Measurements from ENCODE around the gene GLI1. TPM values are rescaled to one million over a fixed set of nuclear protein-coding genes. Genes with fewer than 3 reads are reported as not detected.
A peak's percentile ranks its signal among the peaks of the same experiment; 100 is the strongest.

Gene GLI1
- total RNA-seq, 2 experiments from 2014 or later: 0.40 to 0.73 TPM

DNA sequence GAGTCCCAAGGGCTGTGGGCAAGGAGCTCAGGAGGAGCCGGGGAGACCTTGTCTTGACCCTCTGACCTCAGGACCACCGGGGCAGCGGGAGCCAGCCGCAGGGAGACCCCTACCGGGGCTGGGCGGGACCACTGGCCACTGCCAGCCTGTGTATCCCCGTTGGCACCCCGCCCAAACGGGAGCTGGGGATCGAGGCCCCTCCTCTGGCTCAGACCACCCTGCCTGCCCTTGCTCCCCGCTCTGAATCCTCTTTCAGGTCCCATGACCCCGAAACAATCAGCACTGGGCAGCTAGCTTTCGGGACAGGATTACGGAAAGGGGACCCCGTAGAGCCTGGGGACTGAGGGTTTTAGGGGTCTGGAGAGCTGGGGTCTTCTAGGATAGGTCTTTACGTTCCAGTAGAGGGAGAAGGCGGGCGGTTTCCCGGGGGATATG is 1.3 kb downstream of the GLI1 start:
- ATAC-seq (no peak), DNase-seq (no peak)
- no peak overlapping the region for H3K27ac Mint-ChIP-seq
- intact Hi-C loops (cut with DNase I, micrococcal nuclease): loop anchor here in 1 of 2 experiments (5.0 kb wide), 1 partner anchor 374 kb away; the partner anchor contains the start of gene NAB2
- peaks cover 4% of the 10 kb centered on the region for H3K27me3 Mint-ChIP-seq
- ChIA-PET CTCF (interaction anchor here (0.6 to 6.8 kb wide), 11 partner anchors 15 to 436 kb away, joined by 3 to 58 read pairs (median 3); no protein-coding TSS in a partner anchor), POLR2A (interaction anchor here (0.7 to 1.1 kb wide), 2 partner anchors 60 to 284 kb away, joined by 3 read pairs; partner anchors contain the start of genes DDIT3 and TSPAN31)
- no peaks in the 10 kb centered on the region for H3K36me3 Mint-ChIP-seq (ENCODE audit: low read depth)
- peaks cover 60% of the 10 kb centered on the region for H3K4me1 Mint-ChIP-seq
- H3K9me3 Mint-ChIP-seq (ENCODE audit: low read depth): no peaks in the 10 kb centered on the region
- H3K4me3 Mint-ChIP-seq: peak overlapping the region; percentile 77

DNA sequence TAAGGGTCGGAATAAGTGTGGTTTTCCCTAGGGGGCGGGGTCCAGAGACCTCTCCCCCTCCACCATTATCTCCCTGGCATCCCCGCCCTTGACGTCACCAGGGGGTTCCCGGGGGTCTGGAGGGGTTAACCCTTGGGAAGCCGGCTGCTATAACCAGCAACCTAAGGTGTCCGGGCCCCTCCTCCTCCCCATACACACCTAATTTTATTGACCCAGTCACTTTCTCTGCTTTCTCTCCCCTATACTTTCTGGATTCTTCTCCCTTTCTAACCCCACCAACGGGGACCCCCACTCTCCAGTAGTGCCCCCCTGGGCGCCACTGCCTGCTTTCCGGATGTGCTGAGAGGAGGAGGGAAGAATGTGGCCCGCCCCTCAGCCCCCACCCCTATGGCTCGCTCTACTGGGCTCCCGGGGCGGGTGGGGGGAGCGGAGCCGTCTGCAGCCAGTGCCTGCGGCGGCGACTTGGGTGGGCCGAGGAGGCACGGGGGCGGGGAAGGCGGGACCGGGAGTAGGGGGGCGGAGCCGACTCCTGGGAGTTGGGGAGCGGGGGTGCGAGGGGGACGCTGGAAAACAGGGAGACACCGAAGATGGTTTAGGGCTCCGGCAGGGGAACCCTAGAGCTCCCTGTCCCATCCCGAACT is 1.8 kb downstream of the GLI1 start:
- Mint-ChIP-seq H3K9me3 (ENCODE audit: low read depth) (no peaks in the 10 kb centered on the region), H3K36me3 (ENCODE audit: low read depth) (no peaks in the 10 kb centered on the region), H3K27me3 (peaks cover 4% of the 10 kb centered on the region), H3K27ac (peak overlapping the region; percentile 40), H3K4me3 (peak overlapping the region; percentile 77), H3K4me1 (peaks cover 56% of the 10 kb centered on the region)
- DNase-seq (peak; percentile 56), ATAC-seq (no peak)
- ChIA-PET POLR2A (interaction anchor here (0.7 to 1.1 kb wide), 2 partner anchors 59 to 284 kb away, joined by 3 read pairs; partner anchors contain the start of genes DDIT3 and TSPAN31), CTCF (interaction anchor here (0.9 to 6.8 kb wide), 10 partner anchors 8 to 735 kb away, joined by 3 to 58 read pairs (median 6); partner anchors contain the start of gene ARHGAP9)
- intact Hi-C loops (cut with DNase I, micrococcal nuclease): loop anchor here in 1 of 2 experiments (5.0 kb wide), 1 partner anchor 374 kb away; the partner anchor contains the start of gene NAB2

DNA sequence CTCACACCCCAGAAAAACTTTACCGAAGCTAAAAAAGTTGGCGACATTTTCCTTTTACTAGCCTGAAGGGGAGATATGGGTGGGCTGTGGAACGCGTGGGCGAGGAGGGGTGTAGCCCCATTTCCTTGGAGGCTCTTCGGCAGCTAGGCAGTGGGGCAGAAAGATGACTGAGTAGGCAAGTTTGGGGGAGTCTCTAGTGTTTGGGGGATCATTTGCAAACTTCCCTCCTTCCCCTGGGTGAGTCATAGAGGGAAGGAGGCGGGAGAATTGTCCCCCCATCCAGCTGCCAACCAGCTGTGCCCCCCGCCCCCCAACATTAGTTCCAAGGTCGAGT is 2.3 kb downstream of the GLI1 start:
- peak overlapping the region; percentile 77 for H3K4me3 Mint-ChIP-seq
- intact Hi-C loops (cut with DNase I, micrococcal nuclease): loop anchor here (1.0 to 5.0 kb wide), 10 partner anchors 15 to 375 kb away; partner anchors contain the start of genes DCTN2 (in 1 of the 2), MBD6 (in 1 of the 2) and NAB2 (in 1 of the 2)
- peak; percentile 38 for DNase-seq
- ChIA-PET CTCF (interaction anchor here (0.7 to 6.8 kb wide), 12 partner anchors 9 to 735 kb away, joined by 3 to 58 read pairs (median 4); partner anchors contain the start of gene ARHGAP9), POLR2A (no interaction called here)
- H3K27me3 Mint-ChIP-seq: peaks cover 4% of the 10 kb centered on the region
- peak overlapping the region; percentile 40 for H3K27ac Mint-ChIP-seq
- ATAC-seq: no peak
- no peaks in the 10 kb centered on the region for H3K9me3 Mint-ChIP-seq (ENCODE audit: low read depth)
- peaks cover 54% of the 10 kb centered on the region for H3K4me1 Mint-ChIP-seq
- no peaks in the 10 kb centered on the region for H3K36me3 Mint-ChIP-seq (ENCODE audit: low read depth)

DNA sequence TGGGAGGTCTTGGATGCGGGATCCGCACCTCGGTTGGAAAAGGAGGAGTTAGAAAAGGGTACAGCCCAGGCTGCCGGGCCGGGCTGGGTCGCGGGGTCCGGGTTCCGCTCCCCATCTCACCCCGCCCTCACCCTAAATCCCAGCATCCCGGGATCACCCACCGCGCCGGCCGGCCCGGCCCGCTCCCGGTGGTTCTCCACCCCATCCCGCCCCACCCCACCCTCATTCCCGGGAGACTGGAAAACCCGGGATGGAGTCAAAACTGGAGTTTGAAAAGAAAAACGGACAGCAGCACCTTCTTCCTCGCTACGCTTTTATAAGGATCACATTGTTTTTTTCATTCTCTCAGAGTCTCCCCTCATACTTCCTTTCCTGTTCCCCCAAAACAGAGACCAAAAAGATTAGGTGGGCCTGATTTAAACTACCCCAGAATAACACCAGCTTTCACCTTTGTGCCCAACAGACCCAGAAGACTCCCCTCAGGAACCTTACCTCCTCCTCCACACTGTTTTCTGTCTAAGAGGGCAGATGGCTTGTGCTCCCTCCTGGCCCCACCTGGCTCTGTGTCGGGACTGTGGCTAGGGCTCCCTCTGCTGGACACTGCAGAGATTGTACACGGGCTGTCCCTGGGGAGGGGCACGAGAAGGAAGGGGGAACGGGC is 2.8 kb downstream of the GLI1 start:
- Mint-ChIP-seq H3K9me3 (ENCODE audit: low read depth) (no peaks in the 10 kb centered on the region), H3K27ac (peak overlapping the region; percentile 80), H3K27me3 (peaks cover 4% of the 10 kb centered on the region), H3K4me3 (peak overlapping the region; percentile 77), H3K4me1 (peaks cover 54% of the 10 kb centered on the region), H3K36me3 (ENCODE audit: low read depth) (peaks cover 3% of the 10 kb centered on the region)
- ChIA-PET CTCF (interaction anchor here (0.7 to 6.8 kb wide), 18 partner anchors 9 to 736 kb away, joined by 3 to 58 read pairs (median 4); partner anchors contain the start of genes ARHGAP9 and SHMT2), POLR2A (no interaction called here)
- peak; percentile 82 for ATAC-seq
- peak; percentile 94 for DNase-seq
- intact Hi-C loops (cut with DNase I, micrococcal nuclease): loop anchor here (1.0 to 5.0 kb wide), 10 partner anchors 14 to 375 kb away; partner anchors contain the start of genes DCTN2 (in 1 of the 2), MBD6 (in 1 of the 2) and NAB2 (in 1 of the 2)

DNA sequence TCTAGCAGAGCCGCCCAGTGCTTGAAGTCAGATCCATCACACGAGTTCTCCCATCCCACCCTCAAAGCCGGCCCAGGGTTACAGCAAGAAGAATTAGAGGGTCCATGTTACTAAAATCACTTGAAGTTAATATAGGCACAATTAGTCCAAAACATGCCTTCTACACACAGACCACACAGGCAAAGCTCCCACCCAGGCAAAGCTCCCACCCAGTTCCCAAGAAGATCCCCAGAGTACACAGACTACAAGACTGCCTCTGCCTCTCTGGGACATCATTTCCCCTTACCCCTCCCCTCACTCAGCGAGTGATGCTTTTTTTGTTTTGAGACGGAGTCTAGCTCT is 3.3 kb downstream of the GLI1 start:
- ATAC-seq: no peak
- ChIA-PET POLR2A (no interaction called here), CTCF (interaction anchor here (0.6 to 6.8 kb wide), 17 partner anchors 9 to 233 kb away, joined by 3 to 58 read pairs (median 5); partner anchors contain the start of genes ARHGAP9 and SHMT2)
- intact Hi-C loops (cut with DNase I, micrococcal nuclease): loop anchor here (1.0 to 5.0 kb wide), 10 partner anchors 14 to 376 kb away; partner anchors contain the start of genes DCTN2 (in 1 of the 2), MBD6 (in 1 of the 2) and NAB2 (in 1 of the 2)
- Mint-ChIP-seq H3K9me3 (ENCODE audit: low read depth) (no peaks in the 10 kb centered on the region), H3K4me1 (peaks cover 49% of the 10 kb centered on the region), H3K4me3 (peak overlapping the region; percentile 77), H3K27me3 (peaks cover 4% of the 10 kb centered on the region), H3K36me3 (ENCODE audit: low read depth) (peaks cover 6% of the 10 kb centered on the region), H3K27ac (peak overlapping the region; percentile 80)
- no peak for DNase-seq

DNA sequence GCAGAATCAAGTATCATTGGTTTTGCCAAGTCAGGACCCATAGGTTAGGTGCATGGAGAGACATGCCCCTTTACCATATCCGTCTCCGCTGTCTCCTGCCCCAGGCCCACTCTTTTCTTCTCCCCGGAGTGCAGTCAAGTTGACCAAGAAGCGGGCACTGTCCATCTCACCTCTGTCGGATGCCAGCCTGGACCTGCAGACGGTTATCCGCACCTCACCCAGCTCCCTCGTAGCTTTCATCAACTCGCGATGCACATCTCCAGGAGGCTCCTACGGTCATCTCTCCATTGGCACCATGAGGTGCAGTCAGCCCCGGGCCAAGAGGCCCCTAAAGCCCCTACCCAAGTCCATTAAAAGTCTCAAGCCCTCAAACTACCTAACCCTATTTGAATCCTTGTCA is 5.0 kb downstream of the GLI1 start:
- H3K9me3 Mint-ChIP-seq (ENCODE audit: low read depth): no peaks in the 10 kb centered on the region
- POLR2A ChIA-PET: no interaction called here

DNA sequence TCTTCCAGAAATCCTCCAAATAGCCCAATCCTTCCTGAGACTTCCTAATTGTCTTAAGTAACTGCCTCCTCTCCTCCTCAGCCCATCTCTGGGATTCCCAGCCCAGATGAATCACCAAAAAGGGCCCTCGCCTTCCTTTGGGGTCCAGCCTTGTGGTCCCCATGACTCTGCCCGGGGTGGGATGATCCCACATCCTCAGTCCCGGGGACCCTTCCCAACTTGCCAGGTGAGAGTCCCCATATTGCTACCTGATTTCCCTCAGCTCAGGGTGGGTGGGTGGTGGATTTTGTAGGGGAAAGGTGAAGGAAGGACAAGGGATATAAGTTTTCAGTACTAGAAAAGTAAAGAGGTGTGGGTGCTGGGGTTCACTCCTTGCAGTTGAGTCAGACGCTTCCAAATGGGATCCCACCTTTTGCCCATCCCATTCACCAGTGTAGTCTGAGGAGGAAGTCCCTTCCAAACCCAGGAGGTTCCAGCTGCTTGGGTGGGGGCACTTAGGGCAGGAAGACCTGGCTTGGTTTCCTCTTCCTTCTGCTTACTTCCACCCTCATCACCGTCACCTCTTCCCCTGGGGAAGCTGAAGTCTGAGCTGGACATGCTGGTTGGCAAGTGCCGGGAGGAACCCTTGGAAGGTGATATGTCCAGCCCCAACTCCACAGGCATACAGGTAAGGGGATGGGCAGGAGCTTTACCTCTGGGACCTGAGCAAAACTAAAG is 5.6 kb downstream of the GLI1 start:
- H3K4me3 Mint-ChIP-seq: no peak overlapping the region
- peaks cover 4% of the 10 kb centered on the region for H3K27me3 Mint-ChIP-seq
- ATAC-seq (no peak), DNase-seq (no peak)
- intact Hi-C loops (cut with DNase I, micrococcal nuclease): no loop called here
- no peak overlapping the region for H3K27ac Mint-ChIP-seq
- peaks cover 11% of the 10 kb centered on the region for H3K36me3 Mint-ChIP-seq (ENCODE audit: low read depth)
- POLR2A ChIA-PET: no interaction called here
- CTCF ChIA-PET: interaction anchor here (0.6 to 6.8 kb wide), 7 partner anchors 10 to 233 kb away, joined by 3 to 58 read pairs (median 4); partner anchors contain the start of gene INHBE
- H3K4me1 Mint-ChIP-seq: peaks cover 36% of the 10 kb centered on the region
- H3K9me3 Mint-ChIP-seq (ENCODE audit: low read depth): no peaks in the 10 kb centered on the region

More for the DNA sequence above, 5.0 kb downstream of the GLI1 start:
- CTCF ChIA-PET: interaction anchor here (0.8 to 6.8 kb wide), 4 partner anchors 11 to 232 kb away, joined by 4 to 58 read pairs (median 18); no protein-coding TSS in a partner anchor
- intact Hi-C loops (cut with DNase I, micrococcal nuclease): loop anchor here in 1 of 2 experiments (5.0 kb wide), 1 partner anchor 377 kb away; the partner anchor contains the start of gene NAB2
- Mint-ChIP-seq H3K4me3 (no peak overlapping the region), H3K36me3 (ENCODE audit: low read depth) (peaks cover 11% of the 10 kb centered on the region), H3K4me1 (peaks cover 39% of the 10 kb centered on the region), H3K27me3 (peaks cover 4% of the 10 kb centered on the region), H3K27ac (no peak overlapping the region)
- no peak for ATAC-seq
- no peak for DNase-seq

DNA sequence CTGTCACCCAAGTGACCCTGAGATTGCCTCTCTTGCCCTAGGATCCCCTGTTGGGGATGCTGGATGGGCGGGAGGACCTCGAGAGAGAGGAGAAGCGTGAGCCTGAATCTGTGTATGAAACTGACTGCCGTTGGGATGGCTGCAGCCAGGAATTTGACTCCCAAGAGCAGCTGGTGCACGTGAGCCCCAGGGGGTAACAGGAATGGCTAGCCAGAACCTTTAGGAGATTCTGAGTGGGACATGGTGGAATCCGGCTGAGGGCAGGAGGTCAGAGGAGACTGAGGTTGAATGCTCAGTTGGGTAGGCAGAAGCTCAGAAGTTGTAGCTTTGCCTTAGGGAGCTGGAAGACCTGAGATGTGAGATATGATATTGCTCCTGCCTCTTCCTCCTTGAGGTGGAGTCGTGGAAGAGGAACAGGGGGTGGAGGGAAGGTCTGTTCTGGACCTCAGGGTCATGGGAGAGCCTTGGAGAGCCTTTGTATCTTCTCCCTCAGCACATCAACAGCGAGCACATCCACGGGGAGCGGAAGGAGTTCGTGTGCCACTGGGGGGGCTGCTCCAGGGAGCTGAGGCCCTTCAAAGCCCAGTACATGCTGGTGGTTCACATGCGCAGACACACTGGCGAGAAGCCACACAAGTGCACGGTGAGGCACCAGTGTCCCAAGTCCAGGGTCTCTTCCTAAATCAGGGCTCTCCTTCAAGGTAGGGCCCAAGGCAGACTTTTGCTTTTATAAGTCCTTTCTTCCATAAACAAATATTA is 6.3 kb downstream of the GLI1 start:
- Mint-ChIP-seq H3K27ac (no peak overlapping the region), H3K27me3 (no peaks in the 10 kb centered on the region), H3K4me1 (peaks cover 30% of the 10 kb centered on the region), H3K4me3 (no peak overlapping the region), H3K36me3 (ENCODE audit: low read depth) (peaks cover 11% of the 10 kb centered on the region), H3K9me3 (ENCODE audit: low read depth) (no peaks in the 10 kb centered on the region)
- ATAC-seq (no peak), DNase-seq (no peak)
- ChIA-PET CTCF (interaction anchor here (0.6 to 6.8 kb wide), 10 partner anchors 10 to 395 kb away, joined by 3 to 58 read pairs (median 4); partner anchors contain the start of gene INHBE), POLR2A (interaction anchor here (0.6 to 0.7 kb wide), 2 partner anchors 21 to 55 kb away, joined by 3 to 4 read pairs; partner anchors contain the start of gene DDIT3)
- intact Hi-C loops (cut with DNase I, micrococcal nuclease): no loop called here

DNA sequence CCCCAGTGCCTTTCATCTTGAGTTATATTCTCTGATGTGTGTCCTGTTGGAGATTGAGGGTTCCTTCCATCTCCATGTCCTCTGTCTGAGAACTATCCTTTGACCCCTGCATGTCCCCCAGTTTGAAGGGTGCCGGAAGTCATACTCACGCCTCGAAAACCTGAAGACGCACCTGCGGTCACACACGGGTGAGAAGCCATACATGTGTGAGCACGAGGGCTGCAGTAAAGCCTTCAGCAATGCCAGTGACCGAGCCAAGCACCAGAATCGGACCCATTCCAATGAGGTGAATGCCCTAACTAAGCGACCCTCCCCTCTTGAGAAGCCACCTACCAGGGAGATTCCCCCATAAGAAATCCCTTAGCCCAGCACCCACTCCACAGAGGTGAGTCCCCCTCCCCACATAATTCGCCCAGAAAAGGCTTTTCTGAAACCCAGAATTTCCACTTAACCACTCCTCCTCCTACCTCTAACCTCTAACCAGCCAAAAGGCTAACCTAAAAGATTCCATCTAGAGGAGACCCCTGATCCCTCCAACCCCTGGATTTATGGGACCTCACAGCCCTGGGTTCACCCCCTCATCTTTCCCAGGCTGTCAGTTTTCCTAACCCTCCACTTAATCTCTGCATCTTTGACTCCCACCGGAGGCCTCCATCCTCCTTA is 7.8 kb downstream of the GLI1 start:
- Mint-ChIP-seq H3K27ac (no peak overlapping the region), H3K4me3 (no peak overlapping the region), H3K9me3 (ENCODE audit: low read depth) (no peaks in the 10 kb centered on the region), H3K27me3 (no peaks in the 10 kb centered on the region), H3K4me1 (peaks cover 22% of the 10 kb centered on the region), H3K36me3 (ENCODE audit: low read depth) (peaks cover 15% of the 10 kb centered on the region)
- ChIA-PET CTCF (interaction anchor here (1.9 kb wide), 1 partner anchor 8 kb away, joined by 7 read pairs; no protein-coding TSS in a partner anchor), POLR2A (no interaction called here)
- DNase-seq (no peak), ATAC-seq (no peak)
- intact Hi-C loops (cut with DNase I, micrococcal nuclease): no loop called here

DNA sequence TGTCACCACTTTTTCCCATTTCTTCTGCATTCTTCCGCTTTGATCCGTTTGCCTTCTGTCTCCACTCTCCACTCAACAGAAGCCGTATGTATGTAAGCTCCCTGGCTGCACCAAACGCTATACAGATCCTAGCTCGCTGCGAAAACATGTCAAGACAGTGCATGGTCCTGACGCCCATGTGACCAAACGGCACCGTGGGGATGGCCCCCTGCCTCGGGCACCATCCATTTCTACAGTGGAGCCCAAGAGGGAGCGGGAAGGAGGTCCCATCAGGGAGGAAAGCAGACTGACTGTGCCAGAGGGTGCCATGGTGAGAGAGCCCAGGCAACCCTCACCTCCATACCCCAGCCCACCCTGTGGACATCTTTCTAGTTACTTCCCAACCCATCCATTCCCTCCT is 8.3 kb downstream of the GLI1 start:
- ATAC-seq: no peak
- intact Hi-C loops (cut with DNase I, micrococcal nuclease): no loop called here
- Mint-ChIP-seq H3K9me3 (ENCODE audit: low read depth) (no peaks in the 10 kb centered on the region), H3K4me1 (peaks cover 22% of the 10 kb centered on the region), H3K36me3 (ENCODE audit: low read depth) (peaks cover 20% of the 10 kb centered on the region), H3K27me3 (no peaks in the 10 kb centered on the region), H3K4me3 (no peak overlapping the region), H3K27ac (no peak overlapping the region)
- ChIA-PET CTCF (interaction anchor here (1.9 kb wide), 1 partner anchor 9 kb away, joined by 7 read pairs; no protein-coding TSS in a partner anchor), POLR2A (interaction anchor here (0.6 kb wide), 1 partner anchor 394 kb away, joined by 5 read pairs; no protein-coding TSS in a partner anchor)
- no peak for DNase-seq
